DOHH2 (cell line): ENCODE data around the gene PAX2.

Source experiments
- H3F3A ChIP-seq: fragments of 200-600 bp; sonication (generic), shearing (Covaris generic); 2 replicates; pipeline ENCODE4 v1.6.0; 2016; ENCODE audit warnings: antibody characterized with exemption, mild to moderate bottlenecking; ENCODE audit not compliant: control insufficient read depth, insufficient read depth
- H3K27ac ChIP-seq: fragments of 200-600 bp; sonication (generic); 2 replicates; pipeline ENCODE4 v1.5.1; 2014; ENCODE audit warnings: low read depth, mild to moderate bottlenecking, low read length, moderate library complexity
- H3K27me3 ChIP-seq: fragments of 200-600 bp; sonication (generic); 2 replicates; pipeline ENCODE4 v1.6.1; 2014; ENCODE audit warnings: mild to moderate bottlenecking, low read length, mixed read lengths; ENCODE audit not compliant: control insufficient read depth
- H3K36me3 ChIP-seq: fragments of 200-600 bp; sonication (generic); 2 replicates; pipeline ENCODE4 v1.6.1; 2014; ENCODE audit warnings: mild to moderate bottlenecking, low read length, moderate library complexity, mixed read lengths; ENCODE audit not compliant: control insufficient read depth
- H3K4me1 ChIP-seq: fragments of 200-600 bp; sonication (generic); 2 replicates; pipeline ENCODE4 v1.6.1; 2014; ENCODE audit warnings: mild to moderate bottlenecking, low read length, mixed read lengths; ENCODE audit not compliant: control insufficient read depth
- H3K4me2 ChIP-seq: fragments of 200-600 bp; sonication (generic); 2 replicates; pipeline ENCODE4 v1.6.0; 2014; ENCODE audit warnings: mild to moderate bottlenecking, low read length, moderate library complexity
- H3K4me3 ChIP-seq: fragments of 200-600 bp; sonication (generic); 2 replicates; pipeline ENCODE4 v1.5.1; 2014; ENCODE audit warnings: mild to moderate bottlenecking, low read length, mixed read lengths
- H3K79me2 ChIP-seq: fragments of 200-600 bp; sonication (generic); 2 replicates; pipeline ENCODE4 v1.6.1; 2014; ENCODE audit warnings: mild to moderate bottlenecking, low read length, mixed read lengths; ENCODE audit not compliant: control insufficient read depth
- H3K9me2 ChIP-seq: fragments of 200-600 bp; sonication (generic); replicated peaks from 2 replicates; pipeline ENCODE4 v1.6.1; 2014; ENCODE audit warnings: mild to moderate bottlenecking, low read length, mixed read lengths; ENCODE audit not compliant: control insufficient read depth
- H3K9me3 ChIP-seq: fragments of 200-600 bp; sonication (generic); 2 replicates; pipeline ENCODE4 v1.6.1; 2014; ENCODE audit warnings: antibody characterized with exemption, low read length, mixed read lengths; ENCODE audit not compliant: control insufficient read depth, insufficient read depth
- H4K20me1 ChIP-seq: fragments of 200-600 bp; sonication (generic); 2 replicates; pipeline ENCODE4 v1.6.0; 2014; ENCODE audit warnings: low read depth, mild to moderate bottlenecking, antibody characterized with exemption, low read length, moderate library complexity; ENCODE audit not compliant: control insufficient read depth, insufficient read depth
- CTCF ChIP-seq: fragments of 200-600 bp; sonication (generic); IDR thresholded peaks from one replicate; pipeline ENCODE4 v1.5.1; 2014; ENCODE audit warnings: antibody characterized with exemption, mild to moderate bottlenecking, low read depth, low read length; ENCODE audit not compliant: poor library complexity, severe bottlenecking
- EZH2phosphoT487 ChIP-seq: fragments of 200-600 bp; sonication (generic); IDR thresholded peaks from 2 replicates; pipeline ENCODE4 v1.6.1; 2017; ENCODE audit warnings: borderline replicate concordance, mild to moderate bottlenecking, antibody characterized with exemption, low read length, moderate library complexity, mixed read lengths

The PAX2 gene

GRCh38 chr10:100728928-100729861 lies 16.2 kb upstream of the PAX2 start:
- TF ChIP-seq EZH2phosphoT487 (no peak), CTCF (peak; percentile 48)
- Histone ChIP-seq H3K9me3 (no peaks in the 10 kb centered on the region), H3F3A (no peaks in the 10 kb centered on the region), H3K4me3 (no peak overlapping the region), H3K27me3 (peaks cover 26% of the 10 kb centered on the region), H3K36me3 (no peaks in the 10 kb centered on the region), H3K79me2 (no peaks in the 10 kb centered on the region), H3K4me2 (no peak overlapping the region), H3K4me1 (no peaks in the 10 kb centered on the region), H4K20me1 (no peaks in the 10 kb centered on the region), H3K27ac (no peak overlapping the region), H3K9me2 (no peaks in the 10 kb centered on the region)

- H3K79me2 ChIP-seq, result no peaks in the 10 kb centered on the region
- no peaks in the 10 kb centered on the region for H3K9me3 ChIP-seq
- H3K27me3 ChIP-seq, result peaks cover 26% of the 10 kb centered on the region
- no peak overlapping the region for H3K27ac ChIP-seq
- no peaks in the 10 kb centered on the region for H3K36me3 ChIP-seq
- no peak overlapping the region for H3K4me3 ChIP-seq
- TF ChIP-seq CTCF (no peak), EZH2phosphoT487 (no peak)
- H3K4me2 ChIP-seq, result no peak overlapping the region
- H3K9me2 ChIP-seq, result no peaks in the 10 kb centered on the region
- no peaks in the 10 kb centered on the region for H4K20me1 ChIP-seq
- H3F3A ChIP-seq, result no peaks in the 10 kb centered on the region
- H3K4me1 ChIP-seq, result no peaks in the 10 kb centered on the region
These were observed 15.3 kb upstream of the PAX2 start for GRCh38 chr10:100729862-100730724.

GRCh38 chr10:100730725-100731406 lies 14.5 kb upstream of the PAX2 start:
- H3F3A ChIP-seq, result no peaks in the 10 kb centered on the region
- H3K27ac ChIP-seq, result no peak overlapping the region
- peaks cover 27% of the 10 kb centered on the region for H3K27me3 ChIP-seq

More at GRCh38 chr10:100730725-100731406, 14.5 kb upstream of the PAX2 start:
- Histone ChIP-seq H3K4me1 (no peaks in the 10 kb centered on the region), H3K4me2 (no peak overlapping the region), H3K4me3 (no peak overlapping the region), H3K9me3 (no peaks in the 10 kb centered on the region), H3K9me2 (no peaks in the 10 kb centered on the region), H4K20me1 (no peaks in the 10 kb centered on the region), H3K36me3 (no peaks in the 10 kb centered on the region), H3K79me2 (no peaks in the 10 kb centered on the region)
- TF ChIP-seq CTCF (no peak), EZH2phosphoT487 (no peak)
